HG03460 (cell line): ENCODE data around the gene AGRP.

Source experiments
- ATAC-seq: cut with Tn5 transposase; IDR thresholded peaks from one replicate; pipeline ENCODE4 v1.9.1; 2021; ENCODE audit not compliant: unreplicated experiment

AGRP gene

DNA sequence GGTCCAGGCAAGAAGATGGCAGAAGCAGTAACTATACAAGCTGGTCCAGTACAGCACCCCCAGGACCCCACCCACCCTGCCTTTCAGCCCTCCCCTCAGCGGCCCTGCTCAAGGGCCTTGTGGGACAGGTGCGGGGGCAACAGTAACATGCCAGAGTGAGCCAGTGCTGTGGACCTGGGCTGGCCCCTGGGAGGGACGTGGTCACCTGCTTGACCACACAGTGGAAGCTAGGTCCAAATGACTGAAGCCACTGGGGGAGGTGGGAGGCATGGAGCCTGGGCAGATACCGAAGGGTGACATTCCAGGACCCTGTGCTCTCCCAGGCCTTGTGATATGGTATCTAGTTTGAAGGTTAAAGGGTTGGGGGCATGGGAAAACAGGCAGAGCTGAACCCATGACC lies 19.7 kb downstream of the AGRP start:
- ATAC-seq, result no peak

DNA sequence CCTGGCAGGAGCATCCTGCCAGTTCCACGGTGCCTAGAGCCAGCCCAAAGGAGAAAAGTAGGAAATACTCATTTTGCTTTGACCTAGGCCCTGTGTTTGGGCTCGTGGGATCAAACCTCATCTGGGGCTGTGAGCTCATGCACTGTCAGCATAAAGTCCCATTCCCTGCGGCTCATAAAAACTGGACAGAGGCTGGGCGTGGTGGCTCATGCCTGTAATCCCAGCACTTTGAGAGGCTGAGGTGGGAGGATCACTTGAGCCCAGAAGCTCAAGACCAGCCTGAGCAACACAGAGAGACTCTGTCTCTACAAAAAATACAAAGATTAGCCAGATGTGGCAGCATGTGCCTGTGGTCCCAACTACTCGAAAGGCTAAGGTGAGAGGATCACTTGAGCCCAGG lies 20.3 kb downstream of the AGRP start:
- ATAC-seq, result no peak

DNA sequence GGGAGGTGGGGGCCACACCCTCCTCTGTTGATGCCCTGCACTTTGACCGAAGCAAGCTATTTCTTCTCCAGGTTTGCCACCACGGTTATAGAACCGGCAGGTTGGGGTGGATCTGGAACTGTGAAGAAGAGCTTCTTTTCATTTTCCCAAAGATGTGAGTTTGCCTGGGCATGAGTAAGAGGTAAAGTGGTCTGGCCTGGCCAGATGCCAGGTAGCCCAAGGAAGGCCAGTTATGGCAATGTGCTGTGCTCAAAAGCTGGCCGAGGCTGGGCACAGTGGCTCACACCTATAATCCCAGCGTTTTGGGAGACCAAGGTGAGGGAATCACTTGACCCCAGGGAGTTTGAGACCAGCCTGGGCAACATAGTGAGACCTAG lies 21.1 kb downstream of the AGRP start:
- ATAC-seq, result no peak

GRCh38 chr16:67461600-67462278 lies 21.6 kb downstream of the AGRP start:
- no peak for ATAC-seq

DNA sequence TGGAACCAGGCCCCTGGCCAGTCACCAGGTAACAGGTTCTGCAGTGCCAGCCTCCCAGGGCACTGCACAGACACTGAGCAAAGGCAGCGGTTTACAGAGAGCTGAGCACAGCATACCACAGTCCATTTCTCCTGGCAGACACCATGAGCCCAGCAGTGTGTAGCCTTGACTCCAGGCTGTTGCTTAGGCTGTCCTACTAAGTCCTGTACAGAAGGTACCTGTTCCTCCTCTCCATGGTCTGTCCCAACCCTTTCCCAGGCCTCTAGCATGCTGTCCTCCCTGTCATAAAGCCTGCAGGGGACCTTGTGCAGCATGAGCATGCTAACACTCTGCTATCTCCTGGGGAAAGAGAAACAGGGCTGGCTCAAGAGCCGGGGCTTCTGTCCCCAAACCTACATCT lies 22.4 kb downstream of the AGRP start:
- ATAC-seq, result no peak

GRCh38 chr16:67460168-67460567 lies 23.2 kb downstream of the AGRP start:
- no peak for ATAC-seq

- ATAC-seq, result no peak
These were observed 23.5 kb downstream of the AGRP start for GRCh38 chr16:67459861-67460150.

- no peak for ATAC-seq
These were observed 24.1 kb downstream of the AGRP start for GRCh38 chr16:67459066-67459860.

GRCh38 chr16:67458121-67458641 lies 25.2 kb downstream of the AGRP start:
- ATAC-seq, result no peak

DNA sequence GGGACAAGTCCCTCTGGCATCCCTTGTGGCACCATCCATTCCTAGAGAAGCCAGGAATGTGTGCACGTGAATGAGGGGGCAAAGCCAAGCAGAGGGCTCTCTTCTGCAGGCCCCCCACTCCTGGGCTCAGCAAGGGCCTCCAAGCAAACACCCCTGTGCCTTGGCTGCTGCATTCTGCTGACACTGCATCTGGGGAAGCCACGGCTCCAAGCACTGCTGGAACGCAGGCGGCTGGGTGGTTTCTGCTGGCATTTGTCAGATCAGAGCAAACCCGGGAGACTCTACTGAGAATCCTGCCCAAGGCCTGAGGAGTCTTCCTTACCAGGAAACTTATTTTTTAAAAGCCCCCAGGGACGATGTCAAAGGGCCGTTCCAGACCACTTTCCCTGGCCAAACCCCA lies 25.7 kb downstream of the AGRP start:
- no peak for ATAC-seq

GRCh38 chr16:67456391-67457081 lies 26.8 kb downstream of the AGRP start:
- no peak for ATAC-seq

- ATAC-seq, result no peak
These were observed 28.5 kb downstream of the AGRP start for GRCh38 chr16:67454852-67455251.

- ATAC-seq, result no peak
These were observed 29.2 kb downstream of the AGRP start for GRCh38 chr16:67454104-67454503.

- ATAC-seq, result no peak
These were observed 31.5 kb downstream of the AGRP start for GRCh38 chr16:67451704-67452435.

- no peak for ATAC-seq
These were observed 32.2 kb downstream of the AGRP start for GRCh38 chr16:67451061-67451703.

DNA sequence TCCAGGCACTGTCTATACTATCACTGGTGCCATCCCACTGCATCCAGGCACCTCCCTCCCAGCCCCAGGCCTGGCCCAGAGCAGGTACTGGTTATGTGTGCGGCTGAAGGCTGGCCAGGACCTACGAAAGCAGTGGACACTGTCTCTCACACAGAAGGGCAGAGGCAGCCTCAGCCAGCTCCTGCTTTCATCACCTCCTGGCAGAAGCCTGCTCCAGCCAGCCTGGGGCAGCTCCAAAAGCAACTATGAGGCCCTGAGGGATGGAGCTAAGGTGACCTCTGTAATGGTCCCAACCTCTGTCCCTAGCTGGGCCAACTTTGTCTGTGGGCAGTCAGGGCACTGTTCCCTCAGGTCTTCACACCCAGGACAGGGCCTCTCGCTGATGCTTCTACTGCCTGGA lies 33.6 kb downstream of the AGRP start:
- ATAC-seq, result no peak

- ATAC-seq, result no peak
These were observed 34.0 kb downstream of the AGRP start for GRCh38 chr16:67449336-67449735.

- no peak for ATAC-seq
These were observed 34.8 kb downstream of the AGRP start for GRCh38 chr16:67448580-67448979.

DNA sequence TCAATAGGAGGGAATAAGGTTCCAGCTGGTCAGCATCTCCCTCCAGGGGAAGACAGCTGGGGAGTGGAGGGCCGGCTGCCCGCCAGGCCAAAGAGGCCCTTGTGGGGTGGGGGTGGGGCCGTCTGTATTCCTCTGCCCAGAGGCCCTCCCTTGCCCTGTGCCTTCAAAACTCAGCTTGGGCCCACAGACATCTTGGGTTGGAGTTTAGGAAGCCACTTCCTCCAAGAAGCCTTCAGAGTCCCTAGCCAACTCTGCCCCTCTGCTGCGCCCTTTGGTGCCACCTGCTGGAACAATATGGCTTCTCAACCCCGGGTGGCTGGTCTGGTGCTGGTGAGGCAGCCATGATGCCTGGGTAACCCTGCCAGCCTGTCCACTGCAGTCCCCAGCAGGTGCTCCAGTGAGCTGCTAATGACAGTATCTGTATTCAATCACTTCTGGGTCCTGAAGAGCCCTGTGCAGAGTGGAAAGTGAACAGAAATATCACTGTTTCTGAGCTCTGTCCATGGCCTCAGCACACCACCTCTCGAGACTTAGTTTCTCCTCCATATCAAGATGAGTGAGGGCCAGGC lies 35.8 kb downstream of the AGRP start:
- no peak for ATAC-seq

- no peak for ATAC-seq
These were observed 36.3 kb downstream of the AGRP start for GRCh38 chr16:67446968-67447507.
